C4-2B (cell line): Measurements from ENCODE around the gene FAM149A.

Experiments used
- H3K27ac ChIP-seq: fragments of 450-650 bp; 2 replicates; pipeline ENCODE4 v1.5.1; 2017
- CTCF ChIP-seq: fragments of 450-650 bp; conservative IDR thresholded peaks from 2 replicates; pipeline ENCODE4 v1.5.1; 2017; ENCODE audit warnings: mild to moderate bottlenecking
- ZFX ChIP-seq: fragments of 450-650 bp; IDR thresholded peaks from 2 replicates; pipeline ENCODE4 v1.6.1; 2017

The FAM149A gene

GRCh38 chr4:186191200-186192065, 86.9 kb downstream of the FAM149A start, which contains the start of gene CYP4V2:
CYP4V2 (plus strand) TSS chr4:186191567; CDS start chr4:186191824, 257 bp downstream.
- H3K27ac ChIP-seq, result peak within 1 kb of the TSS; percentile 92
- TF ChIP-seq ZFX (peak; percentile 93), CTCF (peak; percentile 56)

DNA sequence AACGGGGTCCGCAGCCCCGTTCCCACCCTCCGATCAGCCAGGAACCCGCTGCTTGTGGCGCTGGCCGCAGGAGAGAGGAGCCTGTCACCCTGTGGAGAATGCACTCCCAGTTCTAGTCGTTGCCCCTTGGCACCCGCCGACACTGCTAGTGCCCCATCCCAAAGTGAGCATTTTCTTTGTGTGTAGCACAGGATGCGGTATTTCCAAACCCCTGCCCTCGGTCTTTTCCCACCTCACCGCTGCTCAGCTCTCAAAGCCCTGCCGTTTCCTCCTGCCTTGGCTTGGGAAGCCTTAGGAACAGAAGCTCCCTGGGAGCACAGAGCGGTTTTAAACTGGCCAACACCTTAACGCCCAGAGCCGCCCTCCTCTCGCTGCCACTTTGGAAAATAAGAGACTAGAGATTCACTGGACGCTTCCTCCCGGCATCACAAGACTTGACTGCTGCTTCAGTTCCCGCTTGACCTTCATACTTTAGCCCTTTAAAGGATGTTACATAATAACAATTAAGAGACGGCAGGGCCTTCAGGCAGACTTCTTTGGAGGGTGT, 87.6 kb downstream of the FAM149A start:
- peak overlapping the region; percentile 92 for H3K27ac ChIP-seq
- TF ChIP-seq ZFX (no peak), CTCF (no peak)

- H3K27ac ChIP-seq, result no peak overlapping the region
- no peak for TF ChIP-seq CTCF
- no peak for TF ChIP-seq ZFX
Observed at GRCh38 chr4:186193851-186194250, 89.3 kb downstream of the FAM149A start.

DNA sequence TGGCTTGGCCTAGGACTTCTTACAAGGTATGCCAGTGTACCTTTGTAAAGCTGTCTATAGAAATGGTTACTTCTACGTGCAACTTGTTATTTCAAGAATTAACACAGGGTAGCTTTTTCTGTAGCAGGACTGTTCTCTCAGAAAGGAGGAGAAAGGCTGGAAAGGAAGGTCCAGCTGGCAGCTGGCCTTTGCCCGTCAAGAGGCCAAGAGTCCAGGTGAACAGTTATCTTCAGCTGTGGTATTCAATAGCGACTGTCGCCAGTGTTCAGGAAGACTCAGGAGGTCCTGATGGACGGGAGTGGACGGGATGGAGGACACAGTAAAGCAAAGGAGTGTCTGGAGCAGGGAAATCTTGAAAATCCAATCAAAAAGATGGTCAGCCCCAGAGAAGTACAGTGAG, 91.6 kb downstream of the FAM149A start:
- no peak overlapping the region for H3K27ac ChIP-seq
- TF ChIP-seq CTCF (no peak), ZFX (no peak)

DNA sequence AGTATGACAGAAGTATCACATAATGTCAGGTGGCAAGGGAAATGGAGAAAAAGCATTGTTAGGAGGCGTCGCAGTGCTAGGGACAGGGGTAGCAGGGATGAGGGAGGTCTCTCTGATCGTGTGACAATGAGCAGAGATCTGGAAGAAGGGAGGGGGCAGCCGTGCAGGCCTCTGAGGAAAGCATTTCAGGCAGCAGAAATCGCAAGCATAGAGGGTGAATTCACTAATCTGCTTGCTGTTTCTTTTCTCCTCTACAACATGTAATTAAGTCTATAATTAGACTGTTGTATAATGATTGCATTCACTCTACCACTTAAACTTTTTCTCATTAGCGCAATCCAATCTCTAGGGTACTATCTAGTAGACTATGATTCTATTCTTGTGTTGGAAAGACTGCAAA, 96.0 kb downstream of the FAM149A start:
- H3K27ac ChIP-seq, result no peak overlapping the region
- no peak for TF ChIP-seq CTCF
- TF ChIP-seq ZFX, result no peak

GRCh38 chr4:186201010-186201409, 96.5 kb downstream of the FAM149A start:
- H3K27ac ChIP-seq, result no peak overlapping the region
- TF ChIP-seq CTCF (no peak), ZFX (no peak)

DNA sequence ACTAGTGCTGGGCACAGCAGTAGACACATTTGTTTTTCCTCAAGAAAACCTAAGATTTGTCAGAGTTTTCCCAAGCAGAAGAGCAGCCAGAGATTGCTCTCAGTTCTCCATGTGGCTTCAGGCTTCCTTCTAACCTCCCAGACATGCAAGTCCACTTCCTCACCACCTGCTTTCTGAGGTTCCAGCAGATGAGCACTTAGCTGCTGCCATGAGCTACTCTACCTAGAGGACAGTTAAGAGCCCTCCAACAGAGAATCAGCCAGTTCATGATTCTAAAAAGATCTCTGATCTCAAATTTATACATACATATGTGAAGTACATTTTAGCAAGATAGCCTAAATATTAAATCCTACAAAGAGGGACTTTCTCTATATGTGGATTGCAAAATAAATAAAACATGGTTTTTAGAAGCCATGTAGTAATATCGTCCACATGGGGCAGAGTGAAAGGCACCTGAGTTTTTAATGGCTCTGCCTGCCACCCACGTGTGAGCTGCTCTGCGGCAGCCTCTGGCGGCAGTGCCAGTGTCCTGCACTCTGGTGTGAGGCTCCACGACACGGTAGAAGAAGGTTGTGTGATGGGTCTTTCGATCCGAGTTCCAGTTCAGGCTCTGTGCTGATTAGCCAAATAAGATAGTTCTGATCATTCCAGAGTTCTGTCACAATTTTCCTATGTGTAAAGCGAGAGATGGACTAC, 97.2 kb downstream of the FAM149A start:
- peak overlapping the region; percentile 34 for H3K27ac ChIP-seq
- TF ChIP-seq ZFX (no peak), CTCF (peak; percentile 92)
